HL-60/S4 treated with phorbol 12-myristate 13-acetate at 8.2 ng/mL for 4 days and 3 days (cell line): ENCODE measurements around the gene ELOVL5.
"Not testable (repeated sequence)": the region's sequence is repeated elsewhere in the genome, so short reads cannot be mapped to it uniquely, and the experiment has no call there.

Source experiments
- in situ Hi-C: fragments of 300-500 bp; cut with MboI; formaldehyde crosslinking; loops from 2 replicates; pipeline ENCODE4 v1.15.0; 2022; ENCODE audit warnings: low sequenced_read_pairs

Gene ELOVL5, protein sequence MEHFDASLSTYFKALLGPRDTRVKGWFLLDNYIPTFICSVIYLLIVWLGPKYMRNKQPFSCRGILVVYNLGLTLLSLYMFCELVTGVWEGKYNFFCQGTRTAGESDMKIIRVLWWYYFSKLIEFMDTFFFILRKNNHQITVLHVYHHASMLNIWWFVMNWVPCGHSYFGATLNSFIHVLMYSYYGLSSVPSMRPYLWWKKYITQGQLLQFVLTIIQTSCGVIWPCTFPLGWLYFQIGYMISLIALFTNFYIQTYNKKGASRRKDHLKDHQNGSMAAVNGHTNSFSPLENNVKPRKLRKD

GRCh38 chr6:53348371-53349208, at the start of gene ELOVL5:
ELOVL5 (minus strand) TSS chr6:53348950; CDS start chr6:53295699, 53,251 bp downstream.
- in situ Hi-C loops = no loop called here

DNA sequence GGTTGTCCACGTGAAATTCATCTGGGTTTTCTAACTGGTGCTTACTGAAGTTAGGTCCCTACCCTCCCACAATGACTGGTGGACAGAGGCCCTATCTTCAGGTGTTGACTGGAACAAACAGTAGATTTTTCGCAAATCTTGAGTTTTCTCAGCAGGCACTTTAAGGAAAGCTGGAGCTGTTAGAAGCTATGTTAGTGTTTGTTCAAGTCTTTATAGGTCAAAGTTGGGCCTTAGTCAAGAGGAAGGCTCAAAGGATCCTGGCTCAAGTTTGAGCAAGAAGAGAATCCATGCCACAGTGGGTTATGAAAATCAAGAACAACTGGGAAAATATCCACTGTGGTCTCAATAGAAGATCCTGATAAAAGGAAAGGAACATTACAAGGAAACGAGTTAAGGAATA, 48.5 kb upstream of the ELOVL5 start:
- in situ Hi-C loops = no loop called here

- in situ Hi-C loops = no loop called here
These were observed 47.2 kb upstream of the ELOVL5 start for GRCh38 chr6:53395986-53396385.

DNA sequence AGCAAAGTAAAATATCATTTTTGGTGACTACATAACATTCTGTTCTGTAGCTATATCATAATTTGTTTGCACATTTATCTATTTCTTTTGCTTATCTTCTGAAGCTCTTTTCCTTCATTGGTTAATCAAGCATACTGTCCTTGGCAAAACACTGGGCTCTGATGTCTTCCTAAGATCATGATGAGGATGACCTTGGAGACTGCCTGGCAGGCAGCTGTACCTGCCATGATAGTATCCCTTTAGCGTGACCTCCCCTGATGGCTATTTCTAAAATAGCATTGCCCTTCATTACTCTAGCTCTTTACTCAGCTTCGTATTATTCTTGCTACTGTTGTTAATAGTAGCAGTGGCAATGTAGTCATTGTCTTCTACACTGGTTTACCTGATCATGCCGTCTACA, 46.0 kb upstream of the ELOVL5 start:
- in situ Hi-C loops = no loop called here

- in situ Hi-C loops = no loop called here
These were observed 42.4 kb upstream of the ELOVL5 start for GRCh38 chr6:53391170-53391569.

DNA sequence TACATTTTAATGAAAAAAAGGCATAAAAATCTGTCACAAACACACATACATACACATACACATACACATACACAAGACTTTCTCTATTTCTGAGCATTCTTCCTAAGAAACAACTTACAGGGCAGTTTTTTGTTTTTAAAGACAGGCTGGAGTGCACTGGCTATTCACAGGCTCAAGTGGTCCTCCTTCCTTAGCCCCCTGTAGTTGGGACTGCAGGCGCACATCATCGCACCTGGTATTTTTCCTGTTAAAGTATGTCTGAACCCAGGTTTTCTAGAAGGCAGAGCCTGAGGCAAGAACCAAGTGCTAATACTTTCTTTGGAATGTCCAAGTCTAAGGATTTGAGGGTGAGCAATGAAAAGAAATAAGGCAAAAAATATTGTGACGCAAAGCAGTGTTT, 41.3 kb upstream of the ELOVL5 start:
- in situ Hi-C loops = no loop called here

- in situ Hi-C loops = not testable (repeated sequence)
These were observed 39.9 kb upstream of the ELOVL5 start for GRCh38 chr6:53388615-53389014.

DNA sequence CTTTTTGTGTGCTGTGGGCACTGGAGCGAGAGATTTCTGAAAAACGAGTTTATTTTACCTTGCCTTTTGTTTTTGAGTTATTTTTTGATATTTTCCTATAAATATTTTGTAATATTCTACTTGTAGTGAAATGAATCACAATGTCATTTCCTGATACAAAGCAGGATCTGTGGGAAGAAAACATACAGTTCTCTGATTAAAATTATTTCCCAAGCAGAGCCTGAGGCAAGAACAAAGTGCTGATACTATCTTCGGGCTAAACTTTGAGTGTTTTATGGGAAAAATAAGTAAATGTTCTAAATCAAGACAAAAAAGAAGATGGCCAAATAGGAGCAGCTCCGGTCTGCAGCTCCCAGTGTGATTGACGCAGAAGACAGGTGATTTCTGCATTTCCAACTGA, 33.7 kb upstream of the ELOVL5 start:
- in situ Hi-C loops = no loop called here

DNA sequence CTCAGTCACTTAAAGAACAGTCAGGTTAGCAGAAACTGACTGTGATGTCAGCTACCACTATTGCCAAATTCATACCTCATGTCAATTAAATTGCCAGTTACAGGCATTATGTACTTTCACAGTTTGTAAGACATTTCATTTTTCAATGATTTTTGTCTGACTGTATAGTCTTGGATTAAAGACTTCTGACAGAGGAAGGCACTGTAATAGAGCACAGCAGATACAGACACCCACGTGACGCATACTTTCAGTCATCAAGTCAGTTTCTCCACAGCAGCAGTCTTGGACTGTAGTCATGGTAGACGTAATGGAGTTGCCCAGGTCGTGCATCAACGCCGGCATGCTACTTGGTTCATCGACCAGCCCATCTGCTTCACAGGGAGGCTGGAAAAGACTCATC, 29.5 kb upstream of the ELOVL5 start:
- in situ Hi-C loops = no loop called here

DNA sequence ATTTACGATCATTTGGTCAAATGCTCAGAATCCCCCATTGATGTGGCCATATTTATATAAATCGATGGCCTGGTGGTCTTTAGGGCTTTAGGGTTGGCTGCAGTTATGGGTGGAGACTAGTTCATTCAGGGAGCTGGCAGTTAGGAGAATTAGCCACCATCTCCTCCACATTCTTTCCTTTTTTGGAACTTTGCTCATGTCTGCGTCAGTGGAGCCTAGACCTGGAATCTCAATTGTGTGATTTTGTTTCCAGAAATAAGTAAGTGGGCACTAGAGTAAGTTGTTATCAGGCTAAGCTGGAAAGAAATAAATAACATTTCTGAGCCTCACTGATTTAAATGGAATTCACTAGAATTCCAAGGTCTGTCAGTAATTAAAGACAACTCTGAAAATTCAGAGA, 29.0 kb upstream of the ELOVL5 start:
- in situ Hi-C loops = no loop called here

GRCh38 chr6:53377289-53377688, 28.5 kb upstream of the ELOVL5 start:
- in situ Hi-C loops = no loop called here

- in situ Hi-C loops = no loop called here
These were observed 28.0 kb upstream of the ELOVL5 start for GRCh38 chr6:53376661-53377226.

- in situ Hi-C loops = no loop called here
These were observed 27.1 kb upstream of the ELOVL5 start for GRCh38 chr6:53375847-53376246.

- in situ Hi-C loops = no loop called here
These were observed 24.9 kb upstream of the ELOVL5 start for GRCh38 chr6:53373638-53374037.

DNA sequence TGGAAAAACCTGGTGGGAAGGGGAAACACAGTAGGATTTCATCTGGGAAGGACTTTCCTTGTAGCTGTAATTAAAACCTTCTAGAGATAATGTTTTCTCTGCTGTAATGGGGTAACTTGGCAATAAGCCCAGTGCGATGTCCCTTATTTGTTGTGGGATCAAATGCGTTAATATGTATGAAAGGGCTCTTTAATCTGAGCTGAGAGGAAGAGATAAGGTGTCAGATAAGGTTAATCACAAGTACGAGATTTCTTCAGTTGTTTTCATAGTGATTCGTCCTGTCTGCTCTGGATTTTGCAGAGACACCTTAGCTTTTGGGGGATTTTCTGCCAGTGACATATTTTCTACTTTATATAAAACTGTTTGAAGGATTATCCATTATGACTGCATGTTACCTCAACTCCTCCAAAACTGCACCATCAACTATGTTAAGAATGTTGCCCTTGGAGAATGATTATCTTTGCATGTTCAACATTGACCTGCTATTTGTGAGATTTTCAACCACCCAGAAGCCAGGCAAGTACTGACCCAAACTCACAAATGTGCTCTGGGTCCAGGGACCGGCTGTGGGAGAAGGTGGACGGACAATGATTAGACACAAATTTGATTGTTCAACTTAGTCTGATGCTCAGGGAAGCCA, 21.2 kb upstream of the ELOVL5 start:
- in situ Hi-C loops = no loop called here

- in situ Hi-C loops = no loop called here
These were observed 20.3 kb upstream of the ELOVL5 start for GRCh38 chr6:53369051-53369450.

GRCh38 chr6:53366128-53366641, 17.4 kb upstream of the ELOVL5 start:
- in situ Hi-C loops = no loop called here

DNA sequence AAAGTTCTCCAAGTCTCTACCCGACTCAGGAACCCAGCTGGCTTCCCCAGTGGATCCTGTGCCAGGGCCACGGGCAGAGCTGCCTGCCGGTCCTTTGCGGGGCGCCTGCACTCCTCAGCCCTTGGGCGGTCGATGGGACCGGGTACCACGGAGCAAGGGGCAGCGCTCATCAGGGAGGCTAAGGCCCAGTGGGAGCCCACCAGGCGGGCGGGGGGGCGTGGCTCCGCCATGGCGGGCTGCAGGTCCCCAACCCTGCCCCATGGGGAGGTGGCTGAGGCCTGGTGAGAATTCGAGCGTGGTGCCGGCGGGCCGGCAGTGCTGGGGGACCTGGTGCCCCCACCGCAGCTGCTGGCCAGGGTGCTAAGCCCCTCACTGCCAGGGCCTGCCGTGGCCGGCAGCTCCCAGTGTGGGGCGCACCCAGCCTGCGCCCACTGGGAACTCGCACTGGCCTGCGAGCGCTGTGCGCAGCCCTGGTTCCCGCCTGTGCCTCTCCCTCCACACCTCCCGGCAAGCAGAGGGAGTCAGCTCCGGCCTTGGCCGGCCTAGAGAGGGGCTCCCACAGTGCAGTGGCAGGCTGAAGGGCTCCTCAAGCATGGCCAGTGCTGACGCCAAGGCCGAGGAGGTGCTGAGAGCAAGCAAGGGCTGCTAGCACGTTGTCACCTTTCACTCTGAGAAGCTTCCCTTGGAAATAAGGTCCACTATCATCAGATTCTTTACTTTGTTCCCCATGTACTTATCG, 14.8 kb upstream of the ELOVL5 start:
- in situ Hi-C loops = no loop called here

- in situ Hi-C loops = no loop called here
These were observed 12.8 kb upstream of the ELOVL5 start for GRCh38 chr6:53361549-53362031.
